Natural killer cell (primary cell): Measurements from ENCODE around the gene SHBG. TPM values are rescaled to one million over a fixed set of nuclear protein-coding genes. Genes with fewer than 3 reads are reported as not detected.
"Not testable (repeated sequence)": the region's sequence is repeated elsewhere in the genome, so short reads cannot be mapped to it uniquely, and the experiment has no call there.

Experiments
- ATAC-seq, 3 donors: fragments of 150-1000 bp in 2 of 3; fragments of 200-7000 bp in 1 of 3; cut with Tn5 transposase; 1 replicate in 1 of 3; 2 replicates in 2 of 3; pipeline ENCODE4 v1.10.0; 2021; ENCODE audit warnings: mild to moderate bottlenecking in 2 of 3, moderate library complexity in 2 of 3
- DNase-seq, 2 donors: peaks; one replicate each; pipeline versions ENCODE4 v3.0.0 to v3.0.0-alpha.2; 2013 to 2021; ENCODE audit warnings: mixed read lengths in 1 of 2
- H3K27ac ChIP-seq: one replicate; pipeline ENCODE4 v1.5.1; 2013; ENCODE audit warnings: mild to moderate bottlenecking, low read length
- H3K27me3 ChIP-seq: one replicate; pipeline ENCODE4 v1.6.1; 2013; ENCODE audit warnings: low read length; ENCODE audit not compliant: control insufficient read depth, insufficient read depth
- H3K36me3 ChIP-seq: one replicate; pipeline ENCODE4 v1.6.1; 2013; ENCODE audit warnings: low read length; ENCODE audit not compliant: control insufficient read depth, insufficient read depth
- H3K4me1 ChIP-seq: one replicate; pipeline ENCODE4 v1.6.1; 2013; ENCODE audit warnings: low read length; ENCODE audit not compliant: control insufficient read depth, insufficient read depth
- H3K4me3 ChIP-seq: one replicate; pipeline ENCODE4 v1.5.1; 2013; ENCODE audit warnings: low read length
- H3K9me3 ChIP-seq: one replicate; pipeline ENCODE4 v1.6.1; 2013; ENCODE audit warnings: low read length; ENCODE audit not compliant: control insufficient read depth, insufficient read depth
- H3K27ac Mint-ChIP-seq, 2 donors: one replicate each; pipeline ENCODE4 v1.8.0; 2022; ENCODE audit warnings: mild to moderate bottlenecking in 2 of 2, mixed read lengths in 2 of 2, moderate library complexity in 1 of 2
- H3K27me3 Mint-ChIP-seq, 2 donors: one replicate each; pipeline ENCODE4 v1.8.0; 2022; ENCODE audit warnings: low read depth in 2 of 2, mixed read lengths in 2 of 2
- H3K36me3 Mint-ChIP-seq: one replicate; pipeline ENCODE4 v1.8.0; 2022; ENCODE audit warnings: mixed read lengths
- H3K4me1 Mint-ChIP-seq, 2 donors: one replicate each; pipeline ENCODE4 v1.8.0; 2022; ENCODE audit warnings: mixed read lengths in 2 of 2
- H3K4me3 Mint-ChIP-seq: one replicate; pipeline ENCODE4 v1.8.0; 2022; ENCODE audit warnings: mild to moderate bottlenecking, moderate library complexity, mixed read lengths
- H3K9me3 Mint-ChIP-seq, 2 donors: one replicate each; pipeline ENCODE4 v1.8.0; 2022; ENCODE audit warnings: mixed read lengths in 2 of 2
- CTCF ChIP-seq: fragments of 200-600 bp; IDR thresholded peaks from one replicate; pipeline ENCODE4 v1.8.0; 2022; ENCODE audit warnings: antibody characterized with exemption
- whole genome bisulfite sequencing: methylation state at CpG from one replicate; pipeline ENCODE4 v1.1.7; 2013; ENCODE audit warnings: missing lambda C conversion rate; ENCODE audit not compliant: insufficient coverage; 5-methylcytosine and 5-hydroxymethylcytosine counted together
- intact Hi-C: fragments of 100-400 bp; cut with micrococcal nuclease; formaldehyde crosslinking; loops from one replicate; pipeline ENCODE4 v1.14.2; 2022
- total RNA-seq, 4 donors: library from RNA; stranded (reverse); fragments of 120-200 nt in 1 of 4; gene quantifications; one replicate each; pipeline versions ENCODE4 v1.2.3 to v1.2.4, GENCODE V29; 2013 to 2022

The SHBG gene
- total RNA-seq, 3 donors from 2014 or later (not counting 1 experiment from before 2014, with no cell fraction given), result not detected

GRCh38 chr17:7615265-7615747 is 14.6 kb upstream of the SHBG start:
- 6% methylated on average over 28 of the region's 28 CpGs for WGBS
- H3K9me3 Mint-ChIP-seq, result no peaks in the 10 kb centered on the region
- peak overlapping the region; percentile 71 for H3K27ac ChIP-seq
- no peaks in the 10 kb centered on the region for H3K27me3 Mint-ChIP-seq
- TF ChIP-seq CTCF, result no peak
- peak; percentile 12 to 19 (median 14) for ATAC-seq
- H3K4me1 ChIP-seq, result peaks cover 17% of the 10 kb centered on the region
- H3K9me3 ChIP-seq, result no peaks in the 10 kb centered on the region
- no peak for DNase-seq
- peaks cover 29 to 44% of the 10 kb centered on the region in 2 donors for H3K4me1 Mint-ChIP-seq
- H3K27ac Mint-ChIP-seq, result peak overlapping the region; percentile 90 to 95
- H3K36me3 ChIP-seq, result no peaks in the 10 kb centered on the region
- peak overlapping the region; percentile 64 for H3K4me3 ChIP-seq
- peak overlapping the region; percentile 96 for H3K4me3 Mint-ChIP-seq
- H3K36me3 Mint-ChIP-seq, result no peaks in the 10 kb centered on the region
- intact Hi-C loops, result loop anchor here (2.0 kb wide), 2 partner anchors 43 to 71 kb away; partner anchors contain the start of gene TP53
- no peaks in the 10 kb centered on the region for H3K27me3 ChIP-seq

- Mint-ChIP-seq H3K27ac (no peak overlapping the region), H3K36me3 (no peaks in the 10 kb centered on the region), H3K27me3 (no peaks in the 10 kb centered on the region), H3K4me1 (peaks cover 5 to 12% of the 10 kb centered on the region in 2 donors), H3K9me3 (no peaks in the 10 kb centered on the region), H3K4me3 (no peak overlapping the region)
- Histone ChIP-seq H3K27ac (no peak overlapping the region), H3K36me3 (no peaks in the 10 kb centered on the region), H3K27me3 (no peaks in the 10 kb centered on the region), H3K9me3 (no peaks in the 10 kb centered on the region), H3K4me1 (peaks cover 12% of the 10 kb centered on the region), H3K4me3 (no peak overlapping the region)
- ATAC-seq (no peak), DNase-seq (no peak)
- intact Hi-C loops, result no loop called here
- no peak for TF ChIP-seq CTCF
- WGBS, result 84% methylated on average over 4 of the region's 5 CpGs
These were observed 11.3 kb upstream of the SHBG start for GRCh38 chr17:7618608-7619007.

GRCh38 chr17:7620835-7621234 is 9.1 kb upstream of the SHBG start:
- 94% methylated on average over 8 of the region's 8 CpGs for WGBS
- H3K27me3 Mint-ChIP-seq, result no peaks in the 10 kb centered on the region
- no peak overlapping the region for H3K4me3 Mint-ChIP-seq
- no peaks in the 10 kb centered on the region for H3K9me3 Mint-ChIP-seq
- ATAC-seq, result no peak
- H3K4me1 ChIP-seq, result no peaks in the 10 kb centered on the region
- H3K27ac Mint-ChIP-seq, result no peak overlapping the region
- H3K36me3 ChIP-seq, result no peaks in the 10 kb centered on the region
- no peak overlapping the region for H3K27ac ChIP-seq
- no peaks in the 10 kb centered on the region for H3K27me3 ChIP-seq
- intact Hi-C loops, result no loop called here
- no peaks in the 10 kb centered on the region for H3K36me3 Mint-ChIP-seq
- no peaks in the 10 kb centered on the region for H3K4me1 Mint-ChIP-seq
- H3K9me3 ChIP-seq, result no peaks in the 10 kb centered on the region
- DNase-seq, result no peak
- no peak for TF ChIP-seq CTCF
- H3K4me3 ChIP-seq, result no peak overlapping the region

- Histone ChIP-seq H3K9me3 (no peaks in the 10 kb centered on the region), H3K4me1 (peaks cover 17% of the 10 kb centered on the region), H3K27me3 (no peaks in the 10 kb centered on the region), H3K36me3 (peaks cover 2% of the 10 kb centered on the region), H3K27ac (no peak overlapping the region), H3K4me3 (no peak overlapping the region)
- Mint-ChIP-seq H3K9me3 (no peaks in the 10 kb centered on the region), H3K36me3 (no peaks in the 10 kb centered on the region), H3K27ac (no peak overlapping the region), H3K27me3 (no peaks in the 10 kb centered on the region), H3K4me1 (peaks cover 12 to 14% of the 10 kb centered on the region in 2 donors), H3K4me3 (no peak overlapping the region)
- DNase-seq (no peak), ATAC-seq (no peak)
- intact Hi-C loops, result no loop called here
- WGBS, result 85% methylated on average over 5 of the region's 5 CpGs
- TF ChIP-seq CTCF, result no peak
These were observed 6.3 kb upstream of the SHBG start for GRCh38 chr17:7623661-7624060.

GRCh38 chr17:7625749-7626148 is 4.2 kb upstream of the SHBG start:
- H3K4me3 Mint-ChIP-seq, H3K36me3 Mint-ChIP-seq, H3K27me3 ChIP-seq, H3K27me3 Mint-ChIP-seq, intact Hi-C loops, H3K4me3 ChIP-seq, H3K36me3 ChIP-seq, H3K9me3 ChIP-seq, ATAC-seq, DNase-seq, H3K9me3 Mint-ChIP-seq, H3K27ac Mint-ChIP-seq, H3K27ac ChIP-seq: not testable (repeated sequence)
- WGBS, result 98% methylated on average over 16 of the region's 16 CpGs
- H3K4me1 Mint-ChIP-seq, result peaks cover 12 to 14% of the 10 kb centered on the region in 2 donors
- peaks cover 17% of the 10 kb centered on the region for H3K4me1 ChIP-seq
